PFSK-1 (cell line): Measurements from ENCODE around the gene CYP17A1.

Experiments
- FOXP2 ChIP-seq: optimal IDR thresholded peaks from 2 replicates; pipeline ENCODE3; 2011; ENCODE audit warnings: borderline replicate concordance, control low read depth, inconsistent platforms; ENCODE audit not compliant: insufficient read depth; ENCODE audit errors: extremely low read length, extremely low read depth
- POLR2AphosphoS5 ChIP-seq: IDR thresholded peaks from 2 replicates; pipeline ENCODE4 v1.6.1; 2012; ENCODE audit warnings: low read depth, mild to moderate bottlenecking, control low read depth, low read length, moderate library complexity
- SIN3A ChIP-seq: IDR thresholded peaks from 2 replicates; pipeline ENCODE4 v1.6.1; 2012; ENCODE audit warnings: mild to moderate bottlenecking, low read length, moderate library complexity, borderline replicate concordance; ENCODE audit not compliant: insufficient read depth
- TAF1 ChIP-seq: IDR thresholded peaks from 2 replicates; pipeline ENCODE4 v1.6.1; 2012; ENCODE audit warnings: low read length, control low read depth, borderline replicate concordance; ENCODE audit not compliant: insufficient read depth
- TF ChIP-seq, protein P1 (sequence below), 2 experiments: IDR thresholded peaks; 2 replicates each; pipeline versions ENCODE4 v1.6.1 to v1.8.0; 2011 to 2012; ENCODE audit warnings: low read depth in 2 of 2, low read length in 2 of 2, control low read depth in 1 of 2, inconsistent platforms in 1 of 2, mild to moderate bottlenecking in 1 of 2, moderate library complexity in 1 of 2; ENCODE audit not compliant: insufficient read depth in 1 of 2

The CYP17A1 gene

DNA sequence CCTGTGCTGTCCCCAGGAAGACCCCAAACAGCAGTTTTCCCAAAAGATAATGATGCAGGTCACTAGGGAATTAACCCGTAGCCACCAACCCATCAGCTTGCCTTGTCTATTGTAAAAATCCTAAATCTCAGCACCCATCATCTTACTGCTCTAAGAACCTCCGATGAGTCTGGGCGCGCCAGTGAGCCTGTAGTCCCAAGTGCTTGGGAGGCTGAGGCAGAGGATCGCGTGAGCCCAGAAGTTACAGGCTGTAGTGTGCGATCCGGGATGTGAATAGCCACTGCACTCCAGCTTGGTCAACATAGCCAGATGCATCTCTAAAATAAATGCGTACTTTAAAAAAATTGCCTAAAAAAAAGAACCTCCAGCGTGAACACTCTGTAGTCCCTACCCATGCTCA is 33.0 kb upstream of the CYP17A1 start:
- TF ChIP-seq TAF1 (no peak), POLR2AphosphoS5 (no peak), SIN3A (no peak), FOXP2 (no peak)
- TF ChIP-seq, protein P1, sequence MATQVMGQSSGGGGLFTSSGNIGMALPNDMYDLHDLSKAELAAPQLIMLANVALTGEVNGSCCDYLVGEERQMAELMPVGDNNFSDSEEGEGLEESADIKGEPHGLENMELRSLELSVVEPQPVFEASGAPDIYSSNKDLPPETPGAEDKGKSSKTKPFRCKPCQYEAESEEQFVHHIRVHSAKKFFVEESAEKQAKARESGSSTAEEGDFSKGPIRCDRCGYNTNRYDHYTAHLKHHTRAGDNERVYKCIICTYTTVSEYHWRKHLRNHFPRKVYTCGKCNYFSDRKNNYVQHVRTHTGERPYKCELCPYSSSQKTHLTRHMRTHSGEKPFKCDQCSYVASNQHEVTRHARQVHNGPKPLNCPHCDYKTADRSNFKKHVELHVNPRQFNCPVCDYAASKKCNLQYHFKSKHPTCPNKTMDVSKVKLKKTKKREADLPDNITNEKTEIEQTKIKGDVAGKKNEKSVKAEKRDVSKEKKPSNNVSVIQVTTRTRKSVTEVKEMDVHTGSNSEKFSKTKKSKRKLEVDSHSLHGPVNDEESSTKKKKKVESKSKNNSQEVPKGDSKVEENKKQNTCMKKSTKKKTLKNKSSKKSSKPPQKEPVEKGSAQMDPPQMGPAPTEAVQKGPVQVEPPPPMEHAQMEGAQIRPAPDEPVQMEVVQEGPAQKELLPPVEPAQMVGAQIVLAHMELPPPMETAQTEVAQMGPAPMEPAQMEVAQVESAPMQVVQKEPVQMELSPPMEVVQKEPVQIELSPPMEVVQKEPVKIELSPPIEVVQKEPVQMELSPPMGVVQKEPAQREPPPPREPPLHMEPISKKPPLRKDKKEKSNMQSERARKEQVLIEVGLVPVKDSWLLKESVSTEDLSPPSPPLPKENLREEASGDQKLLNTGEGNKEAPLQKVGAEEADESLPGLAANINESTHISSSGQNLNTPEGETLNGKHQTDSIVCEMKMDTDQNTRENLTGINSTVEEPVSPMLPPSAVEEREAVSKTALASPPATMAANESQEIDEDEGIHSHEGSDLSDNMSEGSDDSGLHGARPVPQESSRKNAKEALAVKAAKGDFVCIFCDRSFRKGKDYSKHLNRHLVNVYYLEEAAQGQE (IDR thresholded peaks at IDR 0.05; ENCODE audit: insufficient read depth in 1 of 2, low read depth in 2 of 2, low read length in 2 of 2) = no peak

DNA sequence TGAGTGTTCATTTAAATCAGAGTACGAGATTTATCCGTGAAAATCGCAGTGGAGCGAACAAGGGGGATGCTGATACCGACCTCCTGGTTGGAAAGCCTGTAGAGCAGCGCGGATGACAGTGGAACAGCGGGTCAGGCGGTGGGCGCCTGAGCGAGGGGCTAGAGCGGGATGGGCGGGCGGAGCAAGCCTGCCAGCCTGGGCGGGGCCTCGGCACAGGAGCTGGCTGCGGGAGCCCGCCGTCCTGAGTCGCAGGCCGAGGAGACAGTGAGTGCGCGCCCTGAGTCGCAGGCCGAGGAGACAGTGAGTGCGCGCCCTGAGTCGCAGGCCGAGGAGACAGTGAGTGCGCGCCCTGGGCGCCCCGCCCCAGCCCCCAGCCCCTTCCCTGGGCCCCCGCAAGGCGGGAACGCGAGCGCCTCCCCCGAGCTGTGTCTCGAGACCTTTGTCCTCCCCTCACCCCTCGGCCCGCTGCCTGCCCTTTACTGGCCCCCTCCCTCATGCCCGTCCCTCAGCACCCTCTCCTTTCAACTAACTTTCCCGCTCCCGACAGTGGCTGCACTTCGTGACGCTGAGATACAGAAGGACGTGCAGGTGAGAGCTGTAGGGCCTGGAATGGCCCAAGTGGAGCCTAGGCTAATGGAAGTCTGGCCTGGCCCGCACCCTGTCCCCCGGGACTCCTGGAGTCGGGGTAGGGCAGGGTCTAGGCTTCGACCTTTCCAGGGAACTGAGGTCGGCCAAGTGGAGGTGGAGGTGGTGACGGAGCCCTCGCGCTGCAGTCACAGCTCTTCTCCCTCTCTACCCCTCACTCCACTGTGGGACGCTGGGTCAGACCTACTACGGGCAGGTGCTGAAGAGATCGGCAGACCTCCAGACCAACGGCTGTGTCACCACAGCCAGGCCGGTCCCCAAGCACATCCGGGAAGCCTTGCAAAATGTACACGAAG is 32.3 kb upstream of the CYP17A1 start, which contains the start of gene AS3MT:
Gene AS3MT, plus strand, starts transcription at position 213 of the 941 bp plus-strand sequence. Its CDS starts 123 bp downstream, at position 336.
- no peak for TF ChIP-seq TAF1
- TF ChIP-seq FOXP2 = no peak
- TF ChIP-seq POLR2AphosphoS5 = no peak
- TF ChIP-seq SIN3A = no peak
- TF ChIP-seq, protein P1 (IDR thresholded peaks at IDR 0.05; ENCODE audit: insufficient read depth in 1 of 2, low read depth in 2 of 2, low read length in 2 of 2) = no peak

DNA sequence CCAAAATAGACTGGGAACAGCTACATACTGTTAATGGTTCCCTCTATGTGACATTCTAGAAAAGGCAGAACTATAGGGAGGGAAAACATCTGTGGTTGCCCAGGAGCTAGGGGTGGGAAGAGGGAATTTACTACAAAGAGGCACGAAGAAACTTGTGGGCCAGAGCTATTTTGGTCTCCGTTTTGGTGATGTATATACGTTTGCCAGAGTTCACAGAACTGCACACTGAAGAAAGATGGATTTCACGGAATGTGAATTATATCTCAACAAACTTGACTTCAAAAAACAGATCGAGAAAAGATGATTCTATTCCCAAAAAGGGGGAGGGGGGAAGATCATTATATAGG is 31.7 kb upstream of the CYP17A1 start:
- TF ChIP-seq POLR2AphosphoS5 = no peak
- no peak for TF ChIP-seq FOXP2
- TF ChIP-seq SIN3A = no peak
- TF ChIP-seq, protein P1 (IDR thresholded peaks at IDR 0.05; ENCODE audit: insufficient read depth in 1 of 2, low read depth in 2 of 2, low read length in 2 of 2) = no peak
- no peak for TF ChIP-seq TAF1

DNA sequence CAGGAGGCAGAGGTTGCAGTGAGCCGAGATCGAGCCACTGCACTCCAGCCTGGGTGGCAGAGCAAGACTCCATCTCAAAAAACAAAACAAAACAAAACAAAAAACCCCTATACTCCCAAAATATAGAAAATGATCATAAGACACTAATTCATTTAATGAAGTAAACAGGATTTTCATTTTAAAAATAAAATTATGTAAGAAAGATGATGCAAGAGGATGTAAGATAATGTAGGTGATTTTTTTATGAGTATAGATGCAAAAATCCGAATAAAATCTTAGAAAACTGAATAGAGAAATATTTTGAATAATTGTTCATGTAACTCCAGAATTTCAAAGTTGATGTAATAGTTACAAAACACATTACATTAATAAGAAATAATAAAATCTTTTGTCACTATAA is 28.4 kb upstream of the CYP17A1 start:
- TF ChIP-seq SIN3A (no peak), POLR2AphosphoS5 (no peak), TAF1 (no peak), FOXP2 (no peak)
- TF ChIP-seq, protein P1 (IDR thresholded peaks at IDR 0.05; ENCODE audit: insufficient read depth in 1 of 2, low read depth in 2 of 2, low read length in 2 of 2) = no peak
